GM18907 (cell line): Measurements from ENCODE around the gene MGAT2.
"Not testable (repeated sequence)": the region's sequence is repeated elsewhere in the genome, so short reads cannot be mapped to it uniquely, and the experiment has no call there.

Experiments used
- ATAC-seq: cut with Tn5 transposase; IDR thresholded peaks from one replicate; pipeline ENCODE4 v1.9.1; 2021; ENCODE audit warnings: mild to moderate bottlenecking, moderate library complexity; ENCODE audit not compliant: unreplicated experiment

MGAT2 gene

DNA sequence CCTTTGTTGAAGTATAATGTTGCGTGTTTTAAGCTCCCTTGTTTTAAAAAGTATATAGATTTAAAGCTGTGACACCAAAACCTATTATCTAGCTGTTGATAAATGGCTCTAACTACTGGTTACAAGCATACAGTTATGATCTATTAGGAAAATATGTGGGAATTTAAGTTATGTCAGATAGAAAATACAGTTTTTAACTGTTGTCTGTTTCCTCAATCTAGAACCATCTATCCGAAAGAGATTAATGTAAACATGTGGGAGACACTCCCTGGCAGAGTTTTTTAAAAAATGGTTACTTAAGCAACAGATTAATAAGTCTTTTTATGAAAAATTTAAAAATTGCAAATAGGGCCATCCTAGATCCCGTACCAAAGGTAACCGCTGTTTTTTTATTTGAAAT lies 8.3 kb upstream of the MGAT2 start:
- ATAC-seq: no peak

- no peak for ATAC-seq
Observed at GRCh38 chr14:49612671-49613070, 7.9 kb upstream of the MGAT2 start.

DNA sequence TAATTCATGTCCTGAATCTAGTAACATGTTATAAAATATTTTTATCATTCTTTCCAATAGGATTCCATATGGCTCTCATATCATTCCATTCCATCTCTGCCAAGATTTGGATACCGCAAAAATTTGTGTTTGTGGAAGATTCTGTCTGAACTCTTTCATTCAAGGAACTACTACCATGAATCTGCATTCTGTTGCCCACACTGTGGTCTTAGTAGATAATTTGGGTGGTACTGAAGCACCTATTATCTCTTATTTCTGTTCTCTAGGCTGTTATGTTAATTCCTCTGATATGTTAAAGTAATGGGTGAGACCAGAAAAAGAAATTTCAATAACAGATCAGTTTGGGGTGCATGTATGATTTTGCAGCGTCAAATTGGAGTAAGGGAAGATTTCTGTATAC lies 6.4 kb upstream of the MGAT2 start:
- ATAC-seq: no peak

- ATAC-seq: no peak
Observed at GRCh38 chr14:49615776-49616175, 4.8 kb upstream of the MGAT2 start.

GRCh38 chr14:49617852-49618519 lies 2.6 kb upstream of the MGAT2 start:
- no peak for ATAC-seq

DNA sequence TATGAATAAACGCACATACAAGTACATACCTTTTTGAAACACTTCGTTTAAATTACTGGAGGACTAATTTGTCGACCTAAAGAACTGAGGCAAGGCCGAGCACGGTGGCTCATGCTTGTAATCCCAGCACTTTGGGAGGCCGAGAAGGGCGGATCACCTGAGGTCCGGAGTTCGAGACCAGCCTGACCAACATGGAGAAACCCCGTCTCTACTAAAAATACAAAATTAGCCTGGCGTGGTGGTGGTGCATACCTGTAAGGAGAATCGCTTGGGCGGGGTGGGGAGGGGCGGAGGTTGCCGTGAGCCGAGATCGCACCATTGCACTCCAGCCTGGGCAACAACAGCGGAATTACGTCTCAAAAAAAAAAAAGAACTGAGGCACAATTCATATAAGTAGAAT lies 1.3 kb upstream of the MGAT2 start:
- ATAC-seq: not testable (repeated sequence)

- ATAC-seq: no peak
Observed at GRCh38 chr14:49619730-49620129, 869 bp upstream of the MGAT2 start.

DNA sequence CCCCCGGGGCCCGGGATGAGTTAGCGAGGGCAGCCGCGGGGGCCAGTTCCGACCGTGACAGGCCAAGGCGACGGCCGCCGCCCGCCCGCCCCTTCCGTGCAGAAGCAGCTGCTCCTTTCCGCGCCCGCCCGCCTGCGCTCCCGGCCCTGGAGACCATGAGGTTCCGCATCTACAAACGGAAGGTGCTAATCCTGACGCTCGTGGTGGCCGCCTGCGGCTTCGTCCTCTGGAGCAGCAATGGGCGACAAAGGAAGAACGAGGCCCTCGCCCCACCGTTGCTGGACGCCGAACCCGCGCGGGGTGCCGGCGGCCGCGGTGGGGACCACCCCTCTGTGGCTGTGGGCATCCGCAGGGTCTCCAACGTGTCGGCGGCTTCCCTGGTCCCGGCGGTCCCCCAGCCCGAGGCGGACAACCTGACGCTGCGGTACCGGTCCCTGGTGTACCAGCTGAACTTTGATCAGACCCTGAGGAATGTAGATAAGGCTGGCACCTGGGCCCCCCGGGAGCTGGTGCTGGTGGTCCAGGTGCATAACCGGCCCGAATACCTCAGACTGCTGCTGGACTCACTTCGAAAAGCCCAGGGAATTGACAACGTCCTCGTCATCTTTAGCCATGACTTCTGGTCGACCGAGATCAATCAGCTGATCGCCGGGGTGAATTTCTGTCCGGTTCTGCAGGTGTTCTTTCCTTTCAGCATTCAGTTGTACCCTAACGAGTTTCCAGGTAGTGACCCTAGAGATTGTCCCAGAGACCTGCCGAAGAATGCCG lies 699 bp downstream of the MGAT2 start:
- ATAC-seq: peak; percentile 35

GRCh38 chr14:49622022-49622607 lies 1.5 kb downstream of the MGAT2 start:
- ATAC-seq: no peak

DNA sequence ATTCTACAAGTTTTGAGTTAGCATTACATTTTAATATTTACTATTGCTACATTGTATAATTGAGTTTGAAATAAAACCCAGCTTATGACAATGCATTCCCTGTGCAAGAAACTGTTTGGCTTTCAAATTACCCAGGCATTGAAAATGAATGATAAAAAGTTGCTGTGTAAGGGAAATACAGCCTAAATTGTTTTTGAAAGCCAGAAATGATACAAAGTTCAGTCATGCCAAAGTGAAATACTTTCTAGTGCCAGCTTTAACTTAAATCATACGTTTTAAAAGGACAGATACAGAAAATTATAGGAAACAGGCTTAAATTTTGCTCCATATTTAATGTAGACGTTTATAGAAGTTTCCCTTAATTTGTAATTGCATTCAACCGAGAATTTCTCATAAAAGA lies 2.8 kb downstream of the MGAT2 start:
- no peak for ATAC-seq

GRCh38 chr14:49623941-49624839 lies 3.6 kb downstream of the MGAT2 start:
- ATAC-seq: no peak

GRCh38 chr14:49633640-49634546 lies 13.3 kb downstream of the MGAT2 start:
- ATAC-seq: peak; percentile 81

GRCh38 chr14:49634547-49635334 lies 14.1 kb downstream of the MGAT2 start, which contains the start of gene DNAAF2:
DNAAF2 (minus strand) TSS chr14:49635244; CDS start chr14:49635149, 95 bp downstream.
- peak; percentile 39 for ATAC-seq

GRCh38 chr14:49636866-49637265 lies 16.3 kb downstream of the MGAT2 start:
- no peak for ATAC-seq

DNA sequence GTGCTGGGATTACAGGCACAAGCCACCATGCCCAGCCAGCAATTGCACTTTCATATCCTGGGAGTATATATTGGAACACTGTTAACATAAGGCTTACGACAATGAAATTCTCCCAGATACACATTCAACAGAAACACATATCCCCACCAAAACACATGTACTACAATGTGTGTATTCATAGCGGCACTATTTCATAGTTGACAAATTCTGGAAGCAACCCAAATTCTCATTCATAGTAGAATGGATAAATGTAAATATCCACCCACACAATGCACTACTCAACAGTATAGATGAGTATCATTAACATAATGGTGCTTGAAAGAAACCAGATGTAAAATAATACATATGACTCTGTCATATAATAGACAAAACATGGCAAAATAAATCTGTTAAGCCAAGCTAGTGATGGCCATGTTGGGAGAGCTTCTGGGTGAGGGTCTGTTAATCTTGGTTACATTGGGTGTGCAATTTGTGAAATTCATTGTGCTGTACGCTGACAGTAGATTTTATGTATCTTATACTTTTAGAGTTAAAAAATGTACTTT lies 17.0 kb downstream of the MGAT2 start:
- ATAC-seq: no peak

DNA sequence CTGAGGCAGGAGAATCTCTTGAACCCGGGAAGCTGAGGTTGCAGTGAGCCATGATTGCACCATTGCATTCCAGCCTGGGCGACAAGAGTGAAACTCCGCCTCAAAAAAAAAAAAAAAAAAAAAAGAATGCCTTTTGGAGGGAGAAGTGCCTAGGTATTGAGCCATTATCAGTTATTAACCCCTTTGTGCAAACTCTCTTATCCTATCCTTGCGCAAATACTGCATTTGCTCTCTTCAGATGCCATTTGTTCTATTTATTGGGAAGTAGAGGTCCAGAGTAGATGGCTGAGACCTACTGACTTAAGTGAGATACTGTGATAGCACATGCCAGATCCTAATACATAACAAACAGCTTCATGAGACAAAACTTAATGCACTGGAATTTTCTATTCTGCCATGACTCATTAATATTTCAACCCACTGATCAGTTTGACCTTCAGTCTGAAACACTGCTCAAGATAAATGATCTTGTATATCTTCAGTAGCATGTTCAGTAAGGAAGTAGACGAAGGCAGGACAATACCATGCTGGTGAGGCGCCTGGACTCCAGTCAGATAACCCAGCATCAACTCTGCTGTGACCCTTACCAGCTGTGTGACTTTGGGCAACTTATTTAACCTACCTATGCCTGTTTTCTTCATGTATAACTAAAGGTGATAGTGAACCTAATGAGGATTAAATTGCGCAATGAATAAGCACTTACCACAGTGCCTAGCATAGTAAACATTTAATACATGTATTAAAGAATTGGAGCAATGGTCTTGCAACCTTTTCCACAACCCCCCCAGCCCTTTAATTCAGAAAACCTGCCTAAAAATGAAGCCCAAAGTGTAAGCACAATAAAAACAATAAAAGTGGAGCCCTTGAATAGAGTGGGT lies 20.2 kb downstream of the MGAT2 start:
- no peak for ATAC-seq

DNA sequence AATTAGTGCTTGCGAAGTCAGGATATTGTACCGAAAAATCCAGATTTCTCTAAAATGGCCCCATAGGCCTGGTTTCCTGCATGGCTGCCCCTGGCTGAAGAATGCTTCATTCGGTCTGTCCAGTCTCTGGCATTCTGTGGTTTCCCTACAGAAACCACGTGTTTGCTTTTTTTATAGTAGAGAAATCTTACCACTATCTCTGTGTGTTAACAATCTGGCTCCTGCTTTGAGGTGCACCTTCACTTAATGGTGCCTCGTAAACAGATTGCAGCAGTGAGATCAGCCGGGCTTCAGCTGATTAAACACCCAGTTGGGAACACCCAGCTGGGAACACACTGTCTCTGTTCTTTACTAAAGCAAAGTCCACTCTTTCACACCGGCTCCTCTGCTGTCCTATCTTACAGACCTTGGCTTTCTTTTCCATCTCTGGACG lies 21.1 kb downstream of the MGAT2 start:
- ATAC-seq: no peak

- ATAC-seq: no peak
Observed at GRCh38 chr14:49642163-49642562, 21.6 kb downstream of the MGAT2 start.
